Activated naive CD4-positive, alpha-beta T cell (primary cell): ENCODE data around the gene PCDH12.

Experiments used
- DNase-seq, 4 experiments: peaks; one replicate each; lab custom pipeline; 2025; lab: John Stamatoyannopoulos, UW

Gene PCDH12

DNA sequence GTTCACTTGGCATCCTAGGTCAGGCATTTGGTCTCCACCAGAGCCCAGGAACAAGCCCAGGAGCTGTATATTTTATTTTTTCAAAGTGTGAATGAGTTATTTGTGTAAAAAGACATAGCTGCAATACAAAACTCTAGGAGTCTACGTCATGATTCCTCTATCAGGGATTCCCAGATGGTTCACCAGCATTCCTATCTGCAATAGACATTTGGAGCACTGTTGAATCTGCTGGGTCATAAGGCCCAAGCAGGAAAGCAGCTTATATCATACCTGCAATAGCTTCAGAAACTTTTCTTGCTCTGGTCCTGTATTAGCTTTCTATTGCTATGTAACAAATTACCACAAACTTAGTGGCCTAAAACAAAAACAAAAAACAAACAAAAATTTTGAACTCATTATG lies 51.0 kb downstream of the PCDH12 start:
- DNase-seq: no peak

DNA sequence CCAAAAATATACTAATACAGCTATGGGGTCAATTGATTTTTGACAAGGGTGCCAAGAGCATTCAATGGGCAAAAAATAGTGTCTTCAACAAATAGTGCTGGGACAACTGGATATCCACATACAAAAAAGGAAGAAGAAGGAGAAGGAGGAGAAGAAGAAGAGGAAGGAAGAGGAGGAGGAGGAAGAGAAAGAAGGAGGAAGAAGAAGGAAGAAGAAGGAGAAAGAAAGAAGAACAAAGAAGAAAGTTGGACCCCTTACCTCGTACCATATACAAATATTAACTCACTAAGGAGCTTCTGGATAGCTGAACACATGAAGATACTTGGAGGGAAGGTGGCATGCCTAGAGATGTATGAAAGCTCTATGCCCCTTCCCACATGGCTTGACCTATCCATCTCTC lies 51.5 kb downstream of the PCDH12 start:
- DNase-seq: no peak

DNA sequence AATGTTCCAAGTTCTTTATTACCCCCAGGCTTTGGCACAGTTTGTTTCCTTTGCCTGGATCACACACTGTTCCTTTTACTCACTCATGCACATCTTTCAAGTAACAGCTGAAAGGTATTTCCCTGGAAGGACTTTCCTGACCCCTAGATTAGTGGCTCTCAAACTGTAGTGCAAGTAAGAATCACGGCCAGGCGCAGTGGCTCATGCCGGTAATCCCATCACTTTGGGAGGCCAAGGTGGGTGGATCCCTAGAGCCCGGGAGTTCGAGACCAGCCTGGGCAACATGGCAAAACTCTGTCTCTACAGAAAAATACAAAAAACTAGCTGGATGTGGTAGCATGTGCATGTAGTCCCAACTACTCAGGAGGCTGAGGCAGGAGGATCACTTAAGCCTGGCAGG lies 53.5 kb downstream of the PCDH12 start:
- DNase-seq: no peak

DNA sequence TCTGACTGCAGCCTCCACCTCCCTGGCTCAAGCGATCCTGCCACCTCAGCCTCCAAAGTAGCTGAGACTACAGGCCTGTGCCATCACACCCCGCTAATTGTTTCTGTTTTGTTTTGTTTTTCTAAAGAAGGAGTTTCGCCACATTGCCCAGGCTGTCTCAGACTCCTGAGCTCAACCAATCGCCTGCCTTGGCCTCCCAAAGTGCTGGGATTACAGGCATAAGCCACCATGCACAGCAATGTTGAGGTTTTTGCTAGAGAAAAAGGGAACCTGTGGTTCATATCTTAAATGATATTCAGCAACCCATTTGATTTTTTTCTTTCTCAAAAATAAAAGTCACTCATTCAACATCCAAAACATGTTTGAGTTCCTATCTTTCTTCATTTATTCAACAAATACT lies 54.7 kb downstream of the PCDH12 start:
- no peak for DNase-seq

DNA sequence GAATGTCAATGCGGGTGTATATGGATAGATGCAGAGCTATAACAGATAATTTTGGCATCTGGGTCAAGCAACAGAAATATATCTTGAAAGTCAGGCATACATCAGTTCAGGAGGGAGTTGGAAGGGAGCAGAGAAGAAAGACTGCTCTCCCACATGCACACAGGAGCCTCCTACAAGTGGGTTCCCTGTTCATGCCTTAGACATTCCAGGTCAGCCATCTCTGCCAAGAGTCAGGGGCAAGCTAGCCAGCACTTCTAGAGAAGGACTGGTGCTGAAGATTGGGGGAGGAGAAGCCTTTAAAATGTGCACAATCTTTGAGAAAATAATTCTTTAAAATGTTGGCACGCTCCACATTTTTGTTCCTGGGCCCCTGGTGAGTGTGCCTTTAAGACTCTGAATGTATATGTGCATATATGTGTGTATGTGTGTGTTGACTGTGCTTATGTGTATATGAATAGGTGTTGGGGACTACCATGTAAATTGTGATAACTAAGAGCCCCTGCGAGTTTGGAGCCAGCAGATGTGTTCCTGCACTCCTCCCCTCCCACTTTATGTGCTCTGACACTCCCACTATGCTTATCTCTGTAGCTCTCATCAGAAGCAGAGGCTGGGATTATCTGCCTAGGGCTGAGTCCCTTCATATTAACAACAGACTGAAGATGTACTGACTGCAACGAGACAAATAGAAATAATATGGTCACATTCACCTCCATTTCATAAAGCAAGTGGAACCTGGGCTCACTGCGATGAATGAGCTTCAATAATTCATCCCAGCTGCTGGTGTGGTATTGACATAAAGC lies 55.8 kb downstream of the PCDH12 start:
- no peak for DNase-seq

DNA sequence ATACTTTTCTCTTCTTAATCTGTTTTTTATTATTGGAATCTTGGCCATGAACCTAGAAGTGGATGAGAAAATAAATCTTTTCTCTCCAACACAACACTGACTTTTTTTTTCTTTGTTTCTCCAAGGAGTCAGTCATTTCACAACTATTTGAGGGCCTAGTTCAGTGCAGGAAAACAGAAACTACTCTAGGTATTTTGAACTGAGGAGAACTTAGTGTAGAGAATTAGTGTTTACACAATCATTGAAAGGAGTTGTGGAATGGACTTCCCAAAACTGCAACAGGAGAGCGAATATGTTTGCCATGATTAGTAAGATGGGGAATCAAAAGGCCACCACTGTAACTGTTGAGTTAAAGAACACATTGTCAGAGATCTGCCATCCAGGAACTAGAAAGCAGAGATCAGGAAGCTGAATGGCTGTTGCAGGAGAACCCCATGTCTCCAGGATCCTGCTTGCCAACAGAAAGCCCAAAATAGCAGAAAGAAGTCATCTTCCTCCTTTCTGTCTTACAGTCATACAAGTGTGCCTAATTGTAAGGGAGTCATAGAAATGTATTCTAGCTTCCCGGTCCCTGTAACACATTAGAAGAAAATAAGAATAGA lies 59.5 kb downstream of the PCDH12 start:
- DNase-seq: no peak

DNA sequence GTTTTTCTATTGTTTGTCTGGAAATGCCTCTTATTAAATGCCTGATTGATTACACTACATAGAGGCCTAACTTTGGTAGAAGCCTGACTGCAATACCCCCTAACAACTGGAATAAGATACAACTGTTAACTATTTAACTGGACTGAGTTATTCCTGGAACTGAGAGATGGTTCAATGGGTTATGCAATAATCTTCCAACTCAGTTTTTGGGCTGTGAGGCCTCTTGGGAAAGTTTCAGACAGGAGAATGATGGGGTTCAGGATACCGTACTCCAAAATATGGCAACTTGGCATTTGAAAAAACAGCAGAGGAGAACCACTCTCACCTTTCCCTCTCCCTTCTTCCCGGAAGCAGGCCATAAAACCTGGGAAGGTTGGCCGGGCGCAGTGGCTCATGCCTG lies 60.6 kb downstream of the PCDH12 start:
- DNase-seq: no peak
